Upper lobe of right lung (tissue), 1 donor: ENCODE measurements around the gene DOCK1. TPM values are rescaled to one million over a fixed set of nuclear protein-coding genes. Genes with fewer than 3 reads are reported as not detected.
"Not testable (repeated sequence)": the region's sequence is repeated elsewhere in the genome, so short reads cannot be mapped to it uniquely, and the experiment has no call there.

Experiments used
- ATAC-seq: fragments of 200-7000 bp; cut with Tn5 transposase; one replicate; pipeline ENCODE4 v1.9.1; 2020; ENCODE audit warnings: mild to moderate bottlenecking, moderate library complexity
- DNase-seq: peaks from one replicate; pipeline ENCODE4 v3.0.0-alpha.2; 2020
- H3K27ac ChIP-seq: fragments of 200-600 bp; one replicate; pipeline ENCODE4 v1.8.0; 2022
- H3K27me3 ChIP-seq: fragments of 200-600 bp; one replicate; pipeline ENCODE4 v1.8.0; 2022; ENCODE audit warnings: mild to moderate bottlenecking
- H3K36me3 ChIP-seq: fragments of 200-600 bp; one replicate; pipeline ENCODE4 v1.8.0; 2022
- H3K4me1 ChIP-seq: fragments of 200-600 bp; one replicate; pipeline ENCODE4 v1.8.0; 2022
- H3K4me3 ChIP-seq: fragments of 200-600 bp; one replicate; pipeline ENCODE4 v1.8.0; 2022; ENCODE audit warnings: mild to moderate bottlenecking
- H3K9me3 ChIP-seq: fragments of 200-600 bp; one replicate; pipeline ENCODE4 v1.8.0; 2022
- CTCF ChIP-seq: fragments of 200-600 bp; IDR thresholded peaks from one replicate; pipeline ENCODE4 v1.8.0; 2022; ENCODE audit warnings: antibody characterized with exemption
- intact Hi-C: fragments of 100-400 bp; cut with DNase I; formaldehyde crosslinking; loops from one replicate; pipeline ENCODE4 v1.11.0; 2022
- total RNA-seq: library from RNA; stranded (reverse); fragmentation: NEBNext Ultra II Directional; extraction: Animal tissue kit (Norgen Biotek cat#: 25700); gene quantifications from one replicate; pipeline ENCODE4 v1.2.1, GENCODE V29; 2021
- donor health status: DM: no; HTN: yes; CAD: no; lungs with severe emphysema.

Gene DOCK1
- total RNA-seq, 1 donor from 2014 or later = 46.4 TPM

DNA sequence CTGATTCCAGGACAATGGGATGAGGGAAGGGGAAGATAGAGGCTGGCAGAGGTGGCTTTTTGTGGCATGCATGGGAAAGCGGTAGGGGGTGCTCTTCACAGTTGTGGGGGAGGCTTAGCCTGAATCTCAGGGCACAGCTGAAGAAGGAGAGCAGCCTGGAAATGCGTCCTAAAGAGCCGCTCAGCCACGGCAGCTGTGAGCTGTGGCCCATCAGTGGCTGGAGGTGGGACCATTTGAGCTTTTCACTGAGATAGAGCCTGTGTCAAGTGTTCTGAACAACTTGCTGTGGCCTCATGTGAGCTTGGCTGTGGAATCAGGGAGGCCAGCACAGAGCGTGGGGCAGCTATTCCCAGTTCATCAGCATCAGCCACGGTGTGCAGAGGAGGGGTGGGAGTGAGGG is 391.5 kb downstream of the DOCK1 start:
- Histone ChIP-seq H3K4me1 (no peaks in the 10 kb centered on the region), H3K4me3 (no peak overlapping the region), H3K27ac (no peak overlapping the region), H3K9me3 (no peaks in the 10 kb centered on the region), H3K27me3 (no peaks in the 10 kb centered on the region), H3K36me3 (no peaks in the 10 kb centered on the region)
- ATAC-seq (no peak), DNase-seq (no peak)
- no peak for TF ChIP-seq CTCF
- intact Hi-C loops = no loop called here

DNA sequence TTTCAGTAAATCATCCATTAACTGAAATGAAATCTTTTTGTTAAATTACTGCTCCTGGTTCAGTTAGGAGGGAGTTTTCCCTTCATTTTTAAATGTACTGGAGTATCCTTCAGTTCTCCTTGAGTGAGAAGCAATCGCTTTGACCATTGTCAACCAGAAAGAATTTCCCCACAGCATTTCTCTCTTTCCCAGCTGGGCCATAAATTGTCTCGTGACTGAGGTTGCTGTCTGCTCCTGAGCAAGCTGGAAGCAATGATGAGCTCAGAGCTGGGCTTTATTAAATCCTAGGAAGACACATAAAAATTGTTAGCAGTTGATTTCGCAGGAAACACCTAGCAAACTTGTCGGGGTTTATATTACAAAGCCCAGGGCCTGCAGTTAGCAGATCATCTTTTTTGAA is 393.2 kb downstream of the DOCK1 start:
- DNase-seq (no peak), ATAC-seq (no peak)
- H3K4me3 ChIP-seq = no peak overlapping the region
- H3K9me3 ChIP-seq = no peaks in the 10 kb centered on the region
- no peak overlapping the region for H3K27ac ChIP-seq
- H3K36me3 ChIP-seq = no peaks in the 10 kb centered on the region
- H3K27me3 ChIP-seq = no peaks in the 10 kb centered on the region
- no peaks in the 10 kb centered on the region for H3K4me1 ChIP-seq
- intact Hi-C loops = no loop called here
- no peak for TF ChIP-seq CTCF

DNA sequence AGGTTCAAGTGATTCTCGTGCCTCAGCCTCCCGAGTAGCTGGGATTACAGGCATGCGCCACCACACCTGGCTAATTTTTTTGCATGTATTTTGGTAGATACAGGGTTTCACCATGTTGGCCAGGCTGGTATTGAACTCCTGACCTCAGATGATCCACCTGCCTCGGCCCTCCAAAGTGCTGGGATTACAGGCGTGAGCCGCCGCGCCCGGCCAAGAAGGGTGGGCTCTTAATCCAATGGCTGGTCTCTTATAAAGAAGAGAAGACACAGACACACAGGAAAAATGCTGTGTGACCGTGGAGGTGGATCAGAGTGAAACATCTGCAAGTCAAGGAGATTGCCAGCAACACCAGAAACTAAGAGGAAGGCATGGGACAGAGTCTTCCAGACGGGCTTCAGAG is 394.0 kb downstream of the DOCK1 start:
- H3K27ac ChIP-seq, intact Hi-C loops, H3K4me3 ChIP-seq, ATAC-seq, DNase-seq, H3K27me3 ChIP-seq, H3K9me3 ChIP-seq, H3K36me3 ChIP-seq, H3K4me1 ChIP-seq: not testable (repeated sequence)

DNA sequence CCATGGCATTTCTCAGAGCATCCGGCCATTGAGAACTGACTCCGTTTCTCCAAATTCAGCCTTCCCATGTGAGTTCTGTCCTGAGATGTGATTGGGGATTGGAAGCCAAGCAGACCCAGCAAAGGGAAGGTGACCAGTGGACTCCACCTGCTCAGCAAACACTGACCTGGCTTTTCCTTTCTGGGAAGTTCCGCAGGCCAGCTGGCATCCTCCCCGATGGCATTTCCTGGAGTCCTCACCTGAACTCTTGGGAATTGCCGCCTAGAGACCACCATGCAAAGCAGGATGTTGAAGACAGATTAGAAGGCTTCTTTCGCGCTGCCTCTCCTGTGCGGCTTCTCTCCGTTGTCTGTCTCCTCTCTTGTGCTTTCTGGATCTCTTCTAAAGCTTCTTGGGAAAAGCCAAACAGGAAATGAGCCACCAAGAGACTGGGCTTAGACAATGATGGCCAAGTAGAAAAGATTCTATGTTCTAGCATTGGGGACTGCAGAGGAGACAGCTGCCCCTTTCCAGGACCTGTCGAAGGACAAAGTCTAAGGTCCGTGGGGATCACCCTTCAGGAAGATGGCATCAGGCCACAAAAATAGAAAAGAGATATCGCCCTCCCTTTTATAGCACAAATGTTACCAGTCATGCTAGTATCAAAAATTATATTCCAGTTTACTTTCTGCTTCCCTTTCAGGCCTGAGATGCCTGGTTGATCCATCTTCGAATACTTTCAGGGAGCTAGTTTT is 394.9 kb downstream of the DOCK1 start:
- no peak overlapping the region for H3K4me3 ChIP-seq
- H3K4me1 ChIP-seq = no peaks in the 10 kb centered on the region
- no peak for TF ChIP-seq CTCF
- no peaks in the 10 kb centered on the region for H3K36me3 ChIP-seq
- H3K27me3 ChIP-seq = no peaks in the 10 kb centered on the region
- no peak overlapping the region for H3K27ac ChIP-seq
- H3K9me3 ChIP-seq = no peaks in the 10 kb centered on the region
- no peak for DNase-seq
- ATAC-seq = no peak
- intact Hi-C loops = no loop called here

DNA sequence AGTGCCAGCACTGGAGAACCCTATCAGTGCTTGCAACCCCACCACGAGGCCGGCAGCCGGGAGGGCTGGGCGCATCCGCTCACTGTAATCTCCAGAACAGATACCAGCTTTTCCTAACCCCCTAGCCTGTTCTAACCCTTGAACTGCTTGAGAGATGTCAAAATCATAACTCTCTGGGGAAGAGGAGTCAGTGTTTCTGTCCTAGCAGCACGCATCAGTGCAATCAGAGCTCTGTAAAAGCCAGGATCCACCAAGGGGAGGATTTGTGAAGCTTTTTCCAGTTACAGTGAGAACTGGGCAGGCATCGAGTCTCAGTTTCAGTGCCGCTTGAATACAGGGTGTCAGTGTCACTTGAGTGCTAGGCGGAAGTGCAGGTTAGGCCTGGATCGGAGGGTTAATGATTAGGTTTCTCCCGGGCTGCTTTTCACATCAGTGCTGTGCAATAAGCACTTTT is 395.7 kb downstream of the DOCK1 start:
- Histone ChIP-seq H3K9me3 (no peaks in the 10 kb centered on the region), H3K4me1 (no peaks in the 10 kb centered on the region), H3K4me3 (no peak overlapping the region), H3K36me3 (no peaks in the 10 kb centered on the region), H3K27ac (no peak overlapping the region), H3K27me3 (no peaks in the 10 kb centered on the region)
- TF ChIP-seq CTCF = no peak
- intact Hi-C loops = no loop called here
- peak; percentile 67 for ATAC-seq
- DNase-seq = no peak

GRCh38 chr10:127302343-127302742 is 397.1 kb downstream of the DOCK1 start:
- Histone ChIP-seq H3K27me3 (no peaks in the 10 kb centered on the region), H3K9me3 (no peaks in the 10 kb centered on the region), H3K36me3 (no peaks in the 10 kb centered on the region), H3K27ac (no peak overlapping the region), H3K4me3 (no peak overlapping the region), H3K4me1 (no peaks in the 10 kb centered on the region)
- intact Hi-C loops = no loop called here
- DNase-seq (no peak), ATAC-seq (no peak)
- TF ChIP-seq CTCF = no peak
